Chondrocyte (in vitro differentiated cells): ENCODE data around the gene TMTC1. TPM values are rescaled to one million over a fixed set of nuclear protein-coding genes. Genes with fewer than 3 reads are reported as not detected.

Source experiments
- DNase-seq: peaks from one replicate; pipeline ENCODE4 v3.0.0; 2021; ENCODE audit warnings: mixed read lengths, low spot score
- H3K27ac Mint-ChIP-seq: one replicate; pipeline ENCODE4 v1.8.0; 2021; ENCODE audit warnings: mild to moderate bottlenecking, moderate library complexity, mixed read lengths; ENCODE audit not compliant: unreplicated experiment
- H3K27me3 Mint-ChIP-seq: 2 replicates; pipeline ENCODE4 v1.8.0; 2021; ENCODE audit warnings: low read depth, mixed read lengths
- H3K36me3 Mint-ChIP-seq: 2 replicates; pipeline ENCODE4 v1.8.0; 2021; ENCODE audit warnings: low read depth, mixed read lengths
- H3K4me1 Mint-ChIP-seq: 2 replicates; pipeline ENCODE4 v1.8.0; 2021; ENCODE audit warnings: low read depth, mild to moderate bottlenecking, mixed read lengths
- H3K4me3 Mint-ChIP-seq: one replicate; pipeline ENCODE4 v1.8.0; 2021; ENCODE audit warnings: mild to moderate bottlenecking, moderate library complexity, mixed read lengths; ENCODE audit not compliant: unreplicated experiment
- H3K9me3 Mint-ChIP-seq: 2 replicates; pipeline ENCODE4 v1.8.0; 2021; ENCODE audit warnings: low read depth, mixed read lengths
- total RNA-seq: library from RNA; stranded (reverse); gene quantifications from 3 replicates; pipeline ENCODE4 v1.2.1, GENCODE V29; 2021
- TF ChIP-seq, protein P1 (sequence below): fragments of 200-600 bp; sonication (generic); IDR thresholded peaks from 2 replicates; pipeline ENCODE4 v1.5.0; 2021; ENCODE audit warnings: antibody characterized with exemption, mild to moderate bottlenecking, moderate library complexity

TMTC1 gene
- total RNA-seq, 1 donor from 2014 or later: 25.2 TPM

DNA sequence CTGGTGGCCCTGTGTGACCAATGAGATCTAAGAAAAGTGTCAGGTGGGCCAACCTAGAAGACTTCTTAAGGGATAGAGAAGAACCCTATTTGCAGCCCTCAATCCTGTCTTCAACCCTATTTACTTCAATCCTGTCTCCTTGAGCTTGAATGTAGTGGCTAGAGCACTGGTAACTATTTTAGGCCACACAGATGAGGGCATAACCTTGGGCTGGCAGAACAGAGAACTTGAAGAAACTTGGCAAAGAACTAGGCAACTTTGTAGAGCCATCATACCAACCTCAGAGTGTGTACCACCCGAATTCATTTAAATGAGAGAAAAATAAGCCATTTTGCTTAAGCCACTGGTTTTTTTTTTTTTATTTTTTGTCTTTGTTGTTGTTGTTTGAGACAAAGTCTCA, 94.8 kb downstream of the TMTC1 start:
- no peak overlapping the region for H3K4me3 Mint-ChIP-seq
- TF ChIP-seq, protein P1, sequence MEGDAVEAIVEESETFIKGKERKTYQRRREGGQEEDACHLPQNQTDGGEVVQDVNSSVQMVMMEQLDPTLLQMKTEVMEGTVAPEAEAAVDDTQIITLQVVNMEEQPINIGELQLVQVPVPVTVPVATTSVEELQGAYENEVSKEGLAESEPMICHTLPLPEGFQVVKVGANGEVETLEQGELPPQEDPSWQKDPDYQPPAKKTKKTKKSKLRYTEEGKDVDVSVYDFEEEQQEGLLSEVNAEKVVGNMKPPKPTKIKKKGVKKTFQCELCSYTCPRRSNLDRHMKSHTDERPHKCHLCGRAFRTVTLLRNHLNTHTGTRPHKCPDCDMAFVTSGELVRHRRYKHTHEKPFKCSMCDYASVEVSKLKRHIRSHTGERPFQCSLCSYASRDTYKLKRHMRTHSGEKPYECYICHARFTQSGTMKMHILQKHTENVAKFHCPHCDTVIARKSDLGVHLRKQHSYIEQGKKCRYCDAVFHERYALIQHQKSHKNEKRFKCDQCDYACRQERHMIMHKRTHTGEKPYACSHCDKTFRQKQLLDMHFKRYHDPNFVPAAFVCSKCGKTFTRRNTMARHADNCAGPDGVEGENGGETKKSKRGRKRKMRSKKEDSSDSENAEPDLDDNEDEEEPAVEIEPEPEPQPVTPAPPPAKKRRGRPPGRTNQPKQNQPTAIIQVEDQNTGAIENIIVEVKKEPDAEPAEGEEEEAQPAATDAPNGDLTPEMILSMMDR: no peak
- no peak for DNase-seq
- peaks cover 5% of the 10 kb centered on the region for H3K4me1 Mint-ChIP-seq
- no peak overlapping the region for H3K27ac Mint-ChIP-seq
- peaks cover 8% of the 10 kb centered on the region for H3K36me3 Mint-ChIP-seq
- no peaks in the 10 kb centered on the region for H3K27me3 Mint-ChIP-seq
- H3K9me3 Mint-ChIP-seq: no peaks in the 10 kb centered on the region

DNA sequence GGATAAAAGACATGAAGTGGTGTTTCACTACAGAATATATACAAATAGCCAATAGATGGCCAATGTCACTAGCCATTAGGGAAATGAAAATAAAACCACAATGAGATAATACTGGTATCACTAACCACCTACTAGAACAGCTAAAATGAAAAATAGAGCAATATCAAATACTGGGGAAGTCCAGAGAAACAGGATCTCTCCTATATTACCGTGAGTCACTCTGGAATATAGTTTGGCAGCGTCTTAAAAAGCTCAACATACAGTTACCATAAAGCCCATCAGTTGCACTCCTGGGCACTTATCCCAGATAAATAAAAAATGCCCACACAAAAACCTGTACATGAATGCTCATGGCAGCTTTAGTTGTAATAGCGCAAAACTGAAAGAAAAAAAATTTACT, 101.7 kb downstream of the TMTC1 start:
- Mint-ChIP-seq H3K4me3 (no peak overlapping the region), H3K27ac (no peak overlapping the region), H3K9me3 (no peaks in the 10 kb centered on the region), H3K36me3 (no peaks in the 10 kb centered on the region), H3K4me1 (peaks cover 17% of the 10 kb centered on the region), H3K27me3 (no peaks in the 10 kb centered on the region)
- DNase-seq: no peak
- TF ChIP-seq, protein P1: no peak

DNA sequence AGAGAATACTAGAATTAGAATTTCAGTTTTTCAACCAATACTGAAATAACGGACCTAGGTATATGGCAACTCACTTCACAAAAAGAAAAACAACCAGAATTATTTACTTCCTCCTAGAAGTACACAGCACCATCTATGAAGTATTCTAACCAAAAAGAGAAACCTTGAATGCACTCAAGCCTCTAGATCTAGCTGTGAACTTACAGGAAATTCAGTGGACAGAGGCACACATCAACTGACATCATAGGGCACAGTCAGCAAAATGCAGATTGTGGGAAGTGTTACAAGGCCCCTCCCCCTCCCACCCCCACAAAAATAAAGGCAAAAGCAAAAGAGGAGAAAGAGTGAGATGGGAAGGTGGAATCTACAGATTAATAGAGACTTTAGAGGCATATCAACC, 102.4 kb downstream of the TMTC1 start:
- H3K4me3 Mint-ChIP-seq: no peak overlapping the region

DNA sequence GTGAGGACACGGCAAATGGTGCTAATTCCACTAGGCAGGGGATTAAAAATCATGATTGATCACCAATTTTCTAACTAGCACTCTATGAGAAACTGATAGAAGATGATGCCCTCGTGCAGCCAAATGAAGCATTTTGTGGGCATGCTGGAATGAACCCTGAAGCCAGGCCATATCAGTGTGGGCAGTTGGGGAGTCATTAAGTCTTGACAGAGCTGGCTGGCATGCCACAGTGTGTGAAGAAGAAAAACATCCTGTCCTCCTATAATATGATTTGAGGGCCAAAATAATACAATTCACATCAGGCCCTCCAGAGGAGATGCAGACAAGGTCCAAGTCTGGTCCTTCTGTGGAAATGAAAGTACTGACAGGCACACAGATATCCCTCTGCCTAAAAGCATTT, 107.1 kb downstream of the TMTC1 start:
- TF ChIP-seq, protein P1: no peak

More for the DNA sequence above, 102.4 kb downstream of the TMTC1 start:
- Mint-ChIP-seq H3K27ac (no peak overlapping the region), H3K27me3 (no peaks in the 10 kb centered on the region), H3K4me1 (peaks cover 24% of the 10 kb centered on the region), H3K9me3 (no peaks in the 10 kb centered on the region), H3K36me3 (no peaks in the 10 kb centered on the region)
- no peak for DNase-seq
- TF ChIP-seq, protein P1: no peak

DNA sequence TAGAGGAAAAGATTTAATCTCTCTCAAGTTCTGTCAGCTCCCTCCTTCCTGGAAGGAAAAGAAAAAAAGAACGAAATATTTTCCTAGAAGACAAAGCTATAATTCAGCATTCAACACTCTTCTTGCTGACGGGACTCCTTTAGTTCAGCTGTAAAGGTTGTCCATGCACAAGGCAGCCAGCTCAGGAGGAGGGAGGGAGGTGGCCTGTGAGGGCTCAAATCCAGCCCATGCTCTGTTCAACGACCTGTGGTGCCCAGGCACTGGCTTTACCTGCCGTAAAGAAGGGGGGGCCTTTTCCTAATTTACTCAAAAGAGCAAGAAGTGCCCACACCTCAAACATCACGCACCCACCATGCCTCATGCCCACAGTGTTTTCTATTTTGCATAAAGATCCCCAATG, 109.3 kb downstream of the TMTC1 start:
- Mint-ChIP-seq H3K4me3 (no peak overlapping the region), H3K36me3 (no peaks in the 10 kb centered on the region), H3K9me3 (no peaks in the 10 kb centered on the region), H3K27me3 (no peaks in the 10 kb centered on the region), H3K27ac (no peak overlapping the region), H3K4me1 (peaks cover 46% of the 10 kb centered on the region)
- DNase-seq: no peak
- TF ChIP-seq, protein P1: no peak

More for the DNA sequence above, 107.1 kb downstream of the TMTC1 start:
- Mint-ChIP-seq H3K4me3 (no peak overlapping the region), H3K27me3 (no peaks in the 10 kb centered on the region), H3K27ac (no peak overlapping the region), H3K9me3 (no peaks in the 10 kb centered on the region), H3K4me1 (peaks cover 46% of the 10 kb centered on the region), H3K36me3 (no peaks in the 10 kb centered on the region)
- no peak for DNase-seq
